Nucleus accumbens (tissue), 56 donors: Measurements from ENCODE around the gene ZNF776.
"Not testable (repeated sequence)": the region's sequence is repeated elsewhere in the genome, so short reads cannot be mapped to it uniquely, and the experiment has no call there.

Experiments used
- DNase-seq, 56 donors: peaks; one replicate each; lab custom pipeline; 2025; lab: John Stamatoyannopoulos, UW

The ZNF776 gene

DNA sequence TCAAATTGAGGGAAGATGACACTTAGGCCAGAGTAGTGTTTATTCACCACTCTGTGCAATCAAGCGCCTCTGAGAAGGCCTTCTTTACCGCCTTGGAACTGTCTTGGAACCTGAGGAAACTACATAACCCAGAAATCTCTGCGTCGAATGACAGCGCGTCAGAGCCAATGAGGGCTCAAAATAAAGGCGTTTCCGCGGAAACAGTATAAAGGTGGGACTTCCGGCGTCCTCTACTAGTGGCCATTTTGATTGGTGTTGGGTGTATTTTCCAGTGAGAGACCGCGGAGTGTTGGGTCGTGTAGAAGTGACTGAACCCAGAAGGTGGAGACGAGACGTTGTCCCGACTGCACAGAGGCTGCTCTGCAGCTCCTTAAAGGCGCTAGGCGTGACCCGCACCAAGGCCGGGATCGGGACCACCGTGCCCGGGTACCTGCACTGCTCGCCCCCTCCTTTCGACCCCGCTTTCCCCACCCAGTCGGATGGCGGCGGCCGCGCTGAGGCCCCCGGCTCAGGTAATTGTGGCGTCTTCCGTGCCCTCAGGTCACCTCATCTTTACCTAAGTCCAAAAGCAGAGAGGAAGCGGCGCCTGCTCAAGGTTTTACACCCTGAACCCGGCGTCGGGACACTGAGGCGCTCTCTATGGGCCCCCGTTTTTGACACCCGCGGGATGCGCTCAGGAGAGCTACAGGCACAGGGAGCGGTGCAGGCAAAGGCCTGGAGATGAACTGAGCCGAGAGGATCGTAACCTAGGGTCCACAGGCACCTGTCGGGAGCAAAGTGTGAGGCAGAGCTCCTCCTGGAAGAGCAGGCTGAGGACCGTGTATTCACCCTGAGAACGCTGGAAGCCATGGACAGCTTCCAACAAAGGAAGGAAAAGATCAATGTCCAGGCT, at the start of gene ZNF776:
ZNF776 (plus strand) TSS at position 236 of the 892 bp plus-strand sequence; CDS start at position 480, 244 bp downstream.
- DNase-seq: peak; percentile 26 to 94 (median 79)

DNA sequence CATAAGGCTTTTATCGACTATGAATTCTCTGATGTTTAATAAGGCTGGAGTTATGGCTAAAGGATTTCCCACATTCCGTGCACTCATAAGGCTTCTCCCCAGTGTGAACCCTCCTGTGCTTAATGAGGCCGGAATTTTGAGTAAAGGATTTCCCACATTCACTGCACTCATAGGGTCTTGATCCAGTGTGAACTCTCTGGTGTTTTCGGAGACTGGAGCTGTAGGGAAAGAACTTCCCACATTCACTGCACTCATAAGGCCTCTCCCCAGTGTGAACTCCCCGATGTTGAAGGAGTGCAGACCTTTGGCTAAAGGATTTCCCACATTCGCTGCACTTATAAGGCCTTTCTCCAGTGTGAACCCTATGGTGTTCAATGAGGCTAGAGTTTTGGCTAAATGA, 45.0 kb upstream of the ZNF776 start:
- no peak for DNase-seq

DNA sequence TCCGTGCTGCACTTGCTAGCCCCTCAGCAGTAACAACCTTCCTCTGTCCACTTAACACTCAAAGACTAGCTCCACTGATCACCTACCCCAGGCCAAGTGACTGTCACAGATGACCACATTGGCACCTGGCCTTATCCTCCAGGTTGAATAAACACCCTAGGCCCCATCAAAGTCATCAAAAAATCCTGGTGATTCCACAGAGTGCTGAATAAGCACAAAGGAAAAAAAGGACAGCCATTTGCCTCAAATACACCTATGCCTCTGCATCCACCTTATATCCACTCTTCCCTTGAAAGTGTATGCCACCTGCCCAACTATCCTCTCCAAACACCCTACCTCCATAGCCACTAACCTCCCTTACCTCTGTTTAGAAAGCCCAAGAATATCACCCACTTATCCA, 40.3 kb upstream of the ZNF776 start:
- DNase-seq: no peak

DNA sequence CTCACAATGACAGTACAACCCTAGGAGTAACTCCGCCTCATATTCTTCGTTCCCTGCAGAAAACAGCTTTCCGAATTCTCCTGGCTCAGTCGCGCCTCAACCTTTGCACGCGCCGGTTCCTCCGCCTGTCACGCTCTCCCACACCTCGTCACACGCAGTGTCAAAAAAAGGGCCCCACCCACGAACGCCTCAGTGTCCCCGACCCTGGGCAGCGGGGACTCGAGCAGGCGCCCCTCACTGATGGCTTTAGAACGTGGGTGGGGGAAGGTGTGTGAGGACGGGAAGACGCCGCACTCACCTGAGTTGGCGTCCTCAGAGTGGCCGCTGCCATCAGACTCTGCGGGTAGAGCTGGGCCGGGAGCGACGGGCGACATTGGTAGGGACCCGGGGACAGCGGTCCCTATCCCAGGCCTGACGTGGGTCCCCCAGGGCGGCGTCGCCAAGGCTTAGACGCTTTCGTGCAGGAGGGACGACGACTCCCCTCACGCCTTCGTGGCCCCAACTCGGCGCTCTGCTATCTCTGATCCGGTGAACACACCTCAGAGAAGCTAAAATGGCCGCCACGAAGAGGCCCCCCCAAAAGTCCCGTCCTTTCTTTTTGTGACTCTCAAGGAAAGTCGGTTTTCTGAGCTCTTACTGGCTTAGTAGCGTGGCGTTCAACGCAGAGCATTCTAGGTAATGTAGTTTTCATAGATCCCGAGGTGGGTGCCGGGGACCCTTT, 37.8 kb upstream of the ZNF776 start, which contains the start of gene ZNF154:
ZNF154 (minus strand) TSS at position 564 of the 721 bp plus-strand sequence; CDS start at position 331, 233 bp downstream.
- peak in 55 of 56 donors; percentile 2 to 86 (median 54) for DNase-seq

DNA sequence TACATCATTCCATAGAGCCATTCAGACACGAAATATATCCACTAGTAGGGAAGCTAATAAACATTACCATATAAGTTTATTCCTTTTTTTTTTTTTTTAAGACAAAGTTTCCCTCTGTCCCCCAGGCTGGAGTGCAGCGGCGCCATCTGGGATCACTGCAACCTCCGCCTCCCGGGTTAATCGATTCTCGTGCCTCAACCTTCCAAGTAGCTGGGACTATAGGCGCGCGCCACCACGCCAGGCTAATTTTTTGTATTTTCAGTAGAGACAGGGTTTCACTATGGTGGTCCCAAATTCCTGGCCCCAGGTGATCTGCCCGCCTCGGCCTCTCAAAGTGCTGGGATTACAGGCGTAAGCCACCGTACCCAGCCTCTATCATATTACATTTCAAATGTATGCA, 37.0 kb upstream of the ZNF776 start:
- DNase-seq: no peak

DNA sequence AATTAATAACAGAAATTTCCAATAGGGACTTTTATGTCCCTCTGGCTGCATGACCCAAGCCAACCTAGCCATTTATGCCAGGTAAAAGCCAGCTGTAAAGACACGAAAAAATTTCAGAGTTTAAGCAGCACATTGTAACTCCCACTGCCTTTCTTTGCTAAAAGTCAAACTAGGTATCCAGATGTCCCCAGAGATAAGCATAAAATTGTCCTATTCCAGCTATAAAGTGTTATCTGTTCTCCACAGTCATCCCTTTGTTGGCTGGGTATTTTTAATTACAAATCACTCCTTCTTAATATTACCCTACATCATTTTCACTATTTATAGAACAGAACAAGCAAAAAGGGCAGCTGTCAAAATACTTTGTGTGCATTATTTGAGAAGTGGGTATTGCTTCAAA, 34.4 kb upstream of the ZNF776 start:
- DNase-seq: no peak

DNA sequence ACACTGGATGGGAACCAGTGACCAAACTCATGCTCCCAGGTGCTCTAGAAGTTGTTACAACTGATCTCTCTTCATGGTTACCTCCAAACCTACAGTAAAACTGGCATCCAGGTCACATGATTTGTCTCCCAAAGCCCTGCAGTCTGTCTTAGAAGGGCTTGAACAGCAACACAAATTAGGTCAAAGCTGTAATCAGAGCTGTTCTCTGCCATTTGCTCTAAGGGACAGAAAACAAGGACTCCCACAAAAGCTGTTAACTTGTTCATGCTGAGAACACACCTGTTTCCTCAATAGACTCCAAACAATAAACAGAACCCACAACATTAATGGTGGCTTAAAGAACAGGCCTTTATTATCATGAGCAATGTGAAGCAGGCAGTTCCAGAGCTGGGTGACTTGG, 27.2 kb upstream of the ZNF776 start:
- no peak for DNase-seq

DNA sequence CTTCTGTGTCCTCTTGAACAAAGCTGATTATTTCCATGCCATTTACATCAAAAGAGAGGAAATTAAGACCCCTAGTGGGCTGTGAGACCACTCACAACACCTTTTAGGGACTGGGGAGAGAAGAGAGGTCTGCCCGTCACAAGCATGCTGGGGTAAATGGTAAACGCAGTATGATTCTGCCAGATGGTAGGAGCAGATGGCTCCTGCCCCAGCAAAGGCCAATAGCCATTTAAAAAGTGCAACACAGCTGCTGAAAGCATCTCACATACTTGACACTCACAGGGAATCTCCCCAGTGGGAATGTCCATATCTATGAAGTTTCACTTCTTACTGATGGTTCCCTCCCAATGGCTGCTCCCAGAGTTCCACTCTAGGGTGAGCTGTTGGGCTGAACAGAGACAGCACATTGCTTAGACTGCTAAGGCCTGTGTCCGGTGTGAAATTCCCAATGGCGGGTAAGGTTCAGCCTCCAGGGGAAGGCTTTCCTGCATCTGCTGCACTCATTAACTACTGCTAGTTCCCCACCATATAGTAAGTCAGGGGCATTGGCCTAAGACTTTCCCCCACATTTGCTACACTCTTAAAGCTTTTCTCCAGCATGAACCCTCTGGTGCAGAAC, 26.6 kb upstream of the ZNF776 start:
- DNase-seq: no peak

DNA sequence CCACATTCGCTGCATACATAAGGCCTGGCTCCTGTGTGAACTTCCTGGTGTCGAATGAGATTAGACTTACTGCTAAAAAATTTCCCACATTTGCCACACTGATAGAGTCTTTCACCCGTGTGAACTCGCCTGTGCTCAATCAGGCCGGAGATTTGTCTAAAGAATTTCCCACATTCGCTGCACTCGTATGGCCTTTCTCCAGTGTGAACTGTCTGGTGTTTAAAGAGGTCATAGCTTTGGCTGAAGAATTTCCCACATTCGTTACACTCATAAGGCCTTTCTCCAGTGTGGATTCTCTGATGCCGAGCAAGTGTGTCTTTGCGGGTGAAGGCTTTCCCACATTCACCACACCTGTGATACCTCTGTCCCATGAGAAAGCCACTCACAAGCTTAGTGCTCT, 25.7 kb upstream of the ZNF776 start:
- DNase-seq: no peak

DNA sequence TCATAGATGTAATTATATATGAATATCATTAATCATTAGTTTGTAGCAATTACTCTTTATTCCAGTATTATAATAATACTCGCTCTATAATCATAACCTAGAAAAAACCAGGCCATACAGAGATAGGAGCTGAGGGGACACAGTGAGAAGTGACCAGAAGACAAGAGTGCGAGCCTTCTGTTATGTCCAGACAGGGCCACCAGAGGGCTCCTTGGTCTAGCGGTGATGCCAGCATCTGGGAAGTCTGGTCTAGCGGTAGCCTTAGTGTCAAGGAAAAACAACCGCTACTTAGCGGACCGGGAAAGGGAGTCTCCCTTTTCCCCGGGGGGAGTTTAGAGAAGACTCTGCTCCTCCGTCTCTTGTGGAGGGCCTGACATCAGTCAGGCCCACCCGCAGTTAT, 8.3 kb upstream of the ZNF776 start:
- DNase-seq: peak in 22 of 56 donors; percentile 1 to 51 (median 10)

DNA sequence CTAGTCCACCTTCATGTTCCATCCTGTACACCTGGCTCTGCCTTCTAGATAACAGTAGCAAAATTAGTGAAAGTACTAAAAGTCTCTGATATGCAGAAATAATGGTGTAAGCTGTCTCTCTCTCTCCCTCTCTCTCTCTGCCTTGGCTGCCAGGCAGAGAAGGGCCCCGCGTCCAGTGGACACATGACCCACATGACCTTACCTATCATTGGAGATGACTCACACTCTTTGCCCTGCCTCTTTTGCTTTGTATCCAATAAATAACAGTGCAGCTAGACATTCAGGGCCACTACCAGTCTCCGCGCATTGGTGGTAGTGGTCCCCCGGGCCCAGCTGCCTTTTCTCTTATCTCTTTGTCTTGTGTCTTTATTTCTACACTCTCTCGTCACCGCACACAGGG, 7.8 kb upstream of the ZNF776 start:
- DNase-seq: not testable (repeated sequence)

DNA sequence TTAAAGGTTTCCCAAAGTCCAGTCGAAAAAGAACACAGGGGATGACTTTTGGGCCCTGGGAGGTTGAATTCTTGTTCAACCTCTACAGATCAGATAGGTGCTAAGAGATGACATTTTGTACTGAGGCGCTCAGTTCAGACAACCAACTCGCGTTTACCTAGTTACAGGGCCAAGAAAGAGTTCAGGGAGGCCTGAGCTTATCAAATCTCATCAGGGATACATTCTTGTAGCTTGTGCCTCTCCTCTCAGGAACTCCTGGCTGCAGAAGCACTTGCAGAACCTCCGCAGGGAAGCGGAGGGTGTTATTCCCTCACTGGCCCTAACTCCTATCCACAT, 825 bp downstream of the ZNF776 start:
- DNase-seq: no peak

DNA sequence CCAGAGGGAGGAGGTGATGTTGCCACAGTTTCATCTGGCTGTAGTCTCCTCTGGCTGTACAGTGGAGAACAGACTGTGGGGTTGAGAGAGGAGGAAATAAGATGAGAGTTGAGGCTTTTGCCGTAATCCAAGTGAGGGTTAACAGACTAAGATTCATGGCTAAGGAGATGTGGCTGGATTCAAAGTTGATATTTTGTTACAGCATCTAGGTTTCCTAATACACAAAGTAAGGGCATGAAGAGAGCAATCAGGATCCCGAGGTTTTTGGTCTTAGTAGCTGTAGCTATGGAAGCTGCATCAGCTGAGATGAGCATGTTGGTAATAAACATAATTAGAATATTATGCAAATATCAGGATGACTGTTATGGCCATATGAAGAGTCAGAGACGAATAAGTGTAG, 1.4 kb downstream of the ZNF776 start:
- no peak for DNase-seq

DNA sequence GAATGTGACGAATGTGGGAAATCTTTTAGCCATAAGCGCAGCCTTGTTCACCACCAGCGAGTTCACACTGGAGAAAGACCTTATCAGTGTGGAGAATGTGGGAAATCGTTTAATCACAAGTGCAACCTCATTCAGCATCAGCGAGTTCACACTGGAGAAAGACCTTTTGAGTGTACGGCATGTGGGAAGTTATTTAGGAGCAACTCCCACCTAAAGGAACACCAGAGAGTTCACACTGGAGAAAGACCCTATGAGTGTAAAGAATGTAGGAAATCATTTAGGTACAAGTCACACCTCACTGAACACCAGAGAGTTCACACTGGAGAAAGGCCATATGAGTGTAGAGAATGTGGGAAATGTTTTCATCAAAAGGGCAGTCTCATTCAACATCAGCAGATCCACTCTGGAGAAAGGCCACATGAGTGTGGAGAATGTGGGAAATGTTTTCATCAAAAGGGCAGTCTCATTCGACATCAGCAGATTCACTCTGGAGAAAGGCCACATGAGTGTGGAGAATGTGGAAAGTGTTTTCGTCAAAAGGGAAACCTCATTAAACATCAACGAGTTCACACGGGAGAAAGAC, 7.6 kb downstream of the ZNF776 start:
- no peak for DNase-seq

DNA sequence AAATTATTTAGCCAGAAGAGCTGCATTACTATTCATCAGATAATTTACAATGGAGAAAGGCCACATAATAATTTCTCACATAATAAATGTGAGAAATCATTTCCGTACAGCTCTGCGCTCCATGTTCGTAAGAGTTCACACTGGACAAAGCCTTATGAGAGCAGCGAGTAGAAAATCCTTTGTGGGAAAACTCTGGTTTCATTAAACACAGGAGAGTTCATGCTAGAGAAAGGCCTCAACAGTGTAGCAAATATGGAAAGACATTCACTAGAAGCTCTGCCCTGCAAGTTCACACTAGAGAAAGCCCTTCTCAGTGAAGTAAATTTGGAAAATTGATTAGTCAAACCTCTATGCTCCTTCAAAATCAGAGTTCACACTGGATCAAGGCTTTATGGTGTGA, 8.4 kb downstream of the ZNF776 start:
- no peak for DNase-seq

DNA sequence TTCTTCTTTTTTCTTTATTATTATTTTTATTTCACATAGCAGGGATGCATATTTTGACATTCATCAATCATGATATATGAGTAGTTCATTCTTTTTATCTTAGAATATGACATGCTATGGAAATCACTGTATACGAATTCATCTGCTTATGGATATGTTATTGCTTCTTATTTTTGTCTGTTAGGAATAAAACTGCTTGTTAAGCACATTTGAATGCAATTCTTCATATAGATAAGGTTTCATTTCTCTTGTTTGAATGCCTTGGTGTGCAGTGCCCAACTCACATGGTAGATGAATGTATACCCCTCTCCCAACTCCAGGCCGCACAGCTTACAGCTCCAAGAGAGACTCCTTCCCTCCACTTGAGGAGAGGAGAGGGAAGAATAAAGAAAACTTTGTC, 11.3 kb downstream of the ZNF776 start:
- DNase-seq: no peak

DNA sequence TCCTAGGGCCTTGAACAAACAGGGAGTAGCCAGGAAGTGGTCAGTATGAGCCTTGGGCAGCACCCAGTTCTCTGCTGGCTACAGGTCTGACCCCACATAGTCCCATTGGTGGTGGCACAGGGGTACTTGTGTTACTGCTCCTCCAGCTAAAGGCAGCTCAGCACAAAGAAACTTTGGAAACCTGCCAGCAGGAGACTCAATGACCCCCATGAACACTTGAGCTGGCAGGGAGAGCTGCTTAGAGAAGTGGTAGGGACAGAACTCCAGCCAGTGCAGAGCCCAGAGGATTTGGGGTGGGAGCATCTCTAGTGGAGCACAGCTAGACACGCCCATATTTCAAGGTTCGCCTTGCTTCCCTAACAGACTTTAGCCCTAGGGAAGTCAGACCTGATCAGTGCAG, 12.5 kb downstream of the ZNF776 start:
- peak in 4 of 56 donors; percentile 2 to 3 (median 2) for DNase-seq

DNA sequence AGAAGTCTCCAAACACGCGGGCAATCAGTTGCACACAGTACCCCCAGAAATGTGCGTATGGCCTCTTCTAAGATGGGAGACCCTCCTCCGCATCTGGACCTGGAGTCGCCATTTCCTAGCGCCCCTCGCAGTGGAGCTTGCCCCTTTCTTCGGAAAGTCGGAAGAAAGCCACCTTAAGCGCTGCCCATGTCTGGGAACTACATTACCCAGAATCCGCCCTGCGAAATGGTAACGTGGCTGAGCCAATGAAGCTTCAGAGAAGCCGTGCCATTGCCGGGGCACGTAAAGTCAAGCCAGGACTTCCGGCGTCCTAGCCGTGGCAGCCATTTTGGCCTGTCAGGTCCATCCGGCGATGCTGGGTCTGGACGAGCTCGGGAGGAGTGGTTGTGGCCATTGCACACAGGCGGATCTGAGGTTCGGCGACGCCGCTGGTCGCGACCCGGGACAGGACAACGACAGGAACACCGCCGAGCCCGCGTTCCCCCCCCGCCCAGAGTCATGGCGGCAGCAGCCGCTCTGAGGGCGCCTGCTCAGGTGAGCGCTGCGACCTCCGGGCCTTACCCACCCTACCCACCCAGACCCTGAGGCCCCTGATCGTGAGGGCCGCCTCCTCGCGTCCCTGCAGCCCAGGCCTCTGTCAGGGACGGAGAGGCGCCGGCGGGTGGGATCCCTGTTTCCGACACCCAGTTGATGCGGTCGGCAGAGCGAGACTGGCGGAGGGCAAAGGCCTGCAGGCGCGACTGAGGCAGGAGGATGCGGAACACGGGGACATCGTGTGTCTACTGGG, 22.9 kb downstream of the ZNF776 start, which contains the start of gene ZNF586:
ZNF586 (plus strand) TSS at position 332 of the 787 bp plus-strand sequence; CDS start at position 499, 167 bp downstream.
- peak; percentile 32 to 95 (median 85) for DNase-seq

DNA sequence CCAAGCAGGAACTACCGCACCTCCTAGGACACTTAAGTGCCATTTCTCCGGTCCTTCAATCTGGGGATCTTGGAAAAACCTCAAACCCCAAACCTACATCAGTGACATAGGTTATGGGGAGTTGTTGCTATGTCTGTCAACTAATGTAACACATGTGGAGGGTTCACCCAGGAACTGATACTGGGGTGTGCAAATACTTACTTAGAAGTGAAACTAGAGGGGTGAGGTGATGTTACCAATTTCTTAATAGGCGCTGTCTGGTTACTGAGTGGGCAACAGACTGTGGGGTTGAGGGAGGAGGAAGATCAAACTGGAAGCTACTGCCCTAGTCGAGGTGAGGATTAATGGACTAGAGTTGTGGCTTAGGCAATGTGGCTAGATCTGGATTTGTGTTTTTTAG, 24.8 kb downstream of the ZNF776 start:
- no peak for DNase-seq

DNA sequence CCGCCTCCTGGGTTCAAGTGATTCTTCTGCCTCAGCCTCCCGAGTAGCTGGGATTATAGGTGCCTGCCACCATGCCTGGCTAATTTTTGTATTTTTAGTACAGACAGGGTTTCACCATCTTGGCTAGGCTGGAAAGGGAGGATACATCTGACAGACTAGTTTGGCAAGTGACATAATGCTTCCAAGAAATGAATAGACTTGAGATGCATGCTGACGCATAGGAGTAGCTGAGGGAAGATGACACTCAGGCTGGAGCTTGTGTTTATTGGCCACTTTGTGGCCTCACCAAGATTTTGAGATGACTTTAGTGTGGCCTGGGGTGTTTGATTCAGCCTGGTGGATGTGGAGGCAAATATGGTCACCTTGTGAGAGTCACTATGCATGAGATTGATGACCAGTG, 26.9 kb downstream of the ZNF776 start:
- no peak for DNase-seq
